ENCODE measurements around the gene SH3PXD2A.
A peak's percentile ranks its signal among the peaks of the same experiment; 100 is the strongest.

Gene SH3PXD2A, protein sequence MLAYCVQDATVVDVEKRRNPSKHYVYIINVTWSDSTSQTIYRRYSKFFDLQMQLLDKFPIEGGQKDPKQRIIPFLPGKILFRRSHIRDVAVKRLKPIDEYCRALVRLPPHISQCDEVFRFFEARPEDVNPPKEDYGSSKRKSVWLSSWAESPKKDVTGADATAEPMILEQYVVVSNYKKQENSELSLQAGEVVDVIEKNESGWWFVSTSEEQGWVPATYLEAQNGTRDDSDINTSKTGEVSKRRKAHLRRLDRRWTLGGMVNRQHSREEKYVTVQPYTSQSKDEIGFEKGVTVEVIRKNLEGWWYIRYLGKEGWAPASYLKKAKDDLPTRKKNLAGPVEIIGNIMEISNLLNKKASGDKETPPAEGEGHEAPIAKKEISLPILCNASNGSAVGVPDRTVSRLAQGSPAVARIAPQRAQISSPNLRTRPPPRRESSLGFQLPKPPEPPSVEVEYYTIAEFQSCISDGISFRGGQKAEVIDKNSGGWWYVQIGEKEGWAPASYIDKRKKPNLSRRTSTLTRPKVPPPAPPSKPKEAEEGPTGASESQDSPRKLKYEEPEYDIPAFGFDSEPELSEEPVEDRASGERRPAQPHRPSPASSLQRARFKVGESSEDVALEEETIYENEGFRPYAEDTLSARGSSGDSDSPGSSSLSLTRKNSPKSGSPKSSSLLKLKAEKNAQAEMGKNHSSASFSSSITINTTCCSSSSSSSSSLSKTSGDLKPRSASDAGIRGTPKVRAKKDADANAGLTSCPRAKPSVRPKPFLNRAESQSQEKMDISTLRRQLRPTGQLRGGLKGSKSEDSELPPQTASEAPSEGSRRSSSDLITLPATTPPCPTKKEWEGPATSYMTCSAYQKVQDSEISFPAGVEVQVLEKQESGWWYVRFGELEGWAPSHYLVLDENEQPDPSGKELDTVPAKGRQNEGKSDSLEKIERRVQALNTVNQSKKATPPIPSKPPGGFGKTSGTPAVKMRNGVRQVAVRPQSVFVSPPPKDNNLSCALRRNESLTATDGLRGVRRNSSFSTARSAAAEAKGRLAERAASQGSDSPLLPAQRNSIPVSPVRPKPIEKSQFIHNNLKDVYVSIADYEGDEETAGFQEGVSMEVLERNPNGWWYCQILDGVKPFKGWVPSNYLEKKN

DNA sequence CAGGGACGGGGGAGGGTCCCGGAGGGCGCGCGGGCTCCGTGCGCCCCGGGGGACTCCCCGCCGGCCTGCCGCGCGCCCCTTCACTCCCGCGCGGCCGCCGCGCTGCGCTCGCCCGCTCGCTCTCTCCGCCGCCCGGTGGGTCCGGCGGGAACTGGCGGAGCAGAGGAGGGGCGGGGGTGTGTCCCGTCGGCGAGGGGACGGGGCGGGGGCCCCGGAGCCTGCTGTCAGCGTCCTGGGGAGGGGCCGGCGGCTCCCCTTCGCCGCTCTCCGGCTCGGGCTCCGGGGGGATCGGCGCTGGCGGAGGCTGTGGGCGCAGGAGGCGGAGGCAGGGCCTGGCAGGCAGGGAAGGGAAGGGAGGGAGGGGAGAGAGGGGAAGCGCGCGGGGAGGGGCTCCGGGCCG lies at the start of gene SH3PXD2A:
SH3PXD2A (minus strand) TSS at position 153 of the 400 bp plus-strand sequence. CDS start 310 bp downstream, outside the sequence.
- peak; percentile 45 for DNase-seq

DNA sequence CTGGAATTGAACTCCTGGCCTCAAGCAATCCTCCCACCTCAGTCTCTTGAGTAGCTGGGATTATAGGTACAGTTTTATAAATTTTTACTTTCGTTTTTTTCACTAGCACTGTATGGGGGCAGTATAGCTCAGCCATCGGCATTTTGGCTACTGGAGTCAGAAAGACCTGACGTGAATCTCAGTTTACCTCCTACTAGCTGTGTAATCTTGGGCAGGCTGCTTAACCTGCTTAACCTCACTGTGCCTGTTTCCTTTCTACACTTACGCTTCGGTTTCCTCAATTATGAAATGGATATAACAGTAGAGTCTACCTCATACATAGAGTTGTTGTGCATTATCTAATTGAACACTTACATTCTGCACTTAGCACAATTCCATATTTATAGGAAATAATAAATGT lies 45.9 kb upstream of the SH3PXD2A start:
- DNase-seq, result no peak

GRCh38 chr10:103899312-103899711 lies 43.9 kb upstream of the SH3PXD2A start:
- DNase-seq, result no peak

GRCh38 chr10:103897241-103897774 lies 41.9 kb upstream of the SH3PXD2A start:
- DNase-seq, result no peak

DNA sequence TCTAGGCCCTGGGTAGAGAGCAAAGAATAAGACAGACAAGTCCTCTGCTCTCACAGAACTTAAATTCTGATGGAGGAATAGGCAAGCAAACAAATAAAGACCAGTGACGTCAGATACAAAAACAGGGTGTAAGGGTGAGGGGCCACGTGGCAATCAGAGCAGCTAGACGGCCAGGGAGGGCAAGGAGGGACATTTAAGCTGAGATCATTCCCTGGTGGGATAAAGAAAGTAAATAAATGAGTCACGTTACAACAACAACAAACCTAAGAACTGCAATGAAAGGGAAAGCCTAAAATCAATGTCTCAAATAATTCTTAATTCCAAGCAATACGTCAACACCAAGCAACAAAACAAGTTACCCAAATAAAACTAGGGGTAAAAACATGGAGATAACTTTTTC lies 40.8 kb upstream of the SH3PXD2A start:
- DNase-seq, result no peak

DNA sequence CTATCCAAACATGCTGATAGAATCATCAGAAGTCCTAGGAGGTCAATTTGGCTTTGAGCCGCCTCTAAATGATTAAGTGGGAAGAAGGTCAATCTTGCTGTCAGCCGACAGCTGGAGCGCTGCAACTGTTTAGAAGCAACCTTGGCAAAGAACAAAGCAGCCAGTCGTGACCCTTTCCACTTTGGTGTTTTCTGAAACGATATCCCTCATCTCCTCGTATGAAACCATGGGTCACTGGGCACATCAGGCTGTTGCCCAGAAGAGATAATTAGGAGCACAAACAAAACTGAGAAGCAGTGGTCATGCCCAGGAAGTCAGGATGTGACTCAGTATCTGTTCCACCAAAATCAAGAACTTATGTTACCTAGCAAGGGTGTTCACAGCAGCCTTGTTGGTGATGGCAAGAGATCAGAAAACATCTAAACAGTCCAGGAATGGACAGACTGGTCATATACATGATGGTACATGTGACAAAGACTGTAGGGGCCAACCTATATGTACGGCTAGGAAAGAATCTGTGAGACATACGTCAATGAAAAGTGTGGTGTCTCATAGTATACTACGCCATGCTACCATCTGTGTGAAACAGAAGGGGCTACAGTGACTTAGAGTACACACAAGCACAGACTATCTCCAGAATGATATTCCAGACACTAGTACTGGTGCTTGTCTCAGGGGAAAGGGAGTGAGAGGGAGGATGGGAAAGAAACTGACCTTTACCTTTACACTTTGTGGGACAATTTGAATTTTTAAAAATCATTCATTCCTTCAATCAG lies 40.2 kb upstream of the SH3PXD2A start:
- DNase-seq, result no peak

- no peak for DNase-seq
These were observed 39.1 kb upstream of the SH3PXD2A start for GRCh38 chr10:103894441-103894864.

DNA sequence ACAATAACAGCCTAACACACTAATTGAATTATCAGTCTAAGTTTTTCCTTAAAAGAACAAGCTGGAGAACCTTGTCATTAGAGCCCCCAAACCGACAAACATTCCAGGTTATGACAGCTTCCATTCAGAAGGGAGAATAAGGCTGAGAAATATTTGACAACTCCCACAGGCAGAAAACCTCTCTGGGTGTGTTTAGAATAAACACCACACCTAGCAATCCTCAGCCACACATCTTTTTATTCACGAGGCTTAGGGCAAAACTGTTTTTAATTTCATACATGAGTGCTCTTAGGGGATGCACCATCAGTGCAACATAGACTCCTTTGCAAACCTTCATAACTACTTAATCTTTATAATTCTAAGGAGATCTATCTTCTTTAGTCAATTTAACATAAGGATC lies 38.4 kb upstream of the SH3PXD2A start:
- no peak for DNase-seq

DNA sequence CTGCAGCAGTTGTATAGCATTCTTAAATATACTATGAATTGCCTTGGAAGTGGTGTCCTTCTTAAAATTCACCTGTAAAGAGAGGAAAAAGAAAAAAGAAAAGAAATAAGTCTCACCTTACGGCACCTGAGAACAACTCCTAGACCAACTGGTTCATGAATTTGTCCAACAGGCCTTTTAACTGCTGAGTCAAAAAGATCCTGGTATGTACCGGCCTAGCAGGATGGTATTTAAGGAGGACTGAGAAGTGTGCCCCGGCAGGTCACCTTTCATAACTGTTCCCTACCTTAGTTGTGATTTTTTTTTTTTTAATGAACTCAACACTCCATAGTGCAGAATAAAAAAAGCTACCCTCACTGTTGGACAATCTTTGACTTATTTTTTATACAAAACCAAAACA lies 36.8 kb upstream of the SH3PXD2A start:
- DNase-seq, result no peak

- DNase-seq, result no peak
These were observed 35.3 kb upstream of the SH3PXD2A start for GRCh38 chr10:103890688-103891087.

- no peak for DNase-seq
These were observed 34.9 kb upstream of the SH3PXD2A start for GRCh38 chr10:103890194-103890658.

DNA sequence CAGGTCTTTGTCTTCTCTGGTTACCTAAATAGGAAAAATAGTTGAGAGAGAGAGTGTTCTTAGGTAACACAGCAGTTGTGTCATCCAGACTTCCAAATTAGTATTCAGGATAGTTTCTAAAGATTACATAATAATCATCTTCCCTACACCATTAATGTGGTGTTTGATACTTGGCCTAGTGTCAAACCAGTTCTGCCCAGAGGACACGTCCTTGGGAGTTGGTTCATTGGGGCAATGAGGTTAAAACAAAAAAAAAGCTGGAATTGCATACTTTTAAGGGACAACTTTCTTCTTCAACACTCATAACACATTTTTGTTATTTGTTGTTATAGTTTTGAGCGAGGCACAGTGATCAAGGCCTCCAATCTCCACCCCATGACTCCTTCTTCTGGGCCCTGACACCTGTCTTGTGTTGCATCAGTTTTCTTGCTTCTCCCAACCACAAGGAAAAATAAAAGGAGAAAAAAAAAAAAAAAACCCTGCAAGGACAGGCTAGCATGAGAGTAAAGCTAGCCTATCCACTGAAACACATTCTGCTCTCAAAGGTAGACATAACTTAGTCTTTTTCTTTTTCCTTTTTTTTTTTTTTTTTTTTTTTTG lies 33.8 kb upstream of the SH3PXD2A start:
- no peak for DNase-seq

GRCh38 chr10:103888113-103888841 lies 32.9 kb upstream of the SH3PXD2A start:
- DNase-seq, result peak; percentile 60

DNA sequence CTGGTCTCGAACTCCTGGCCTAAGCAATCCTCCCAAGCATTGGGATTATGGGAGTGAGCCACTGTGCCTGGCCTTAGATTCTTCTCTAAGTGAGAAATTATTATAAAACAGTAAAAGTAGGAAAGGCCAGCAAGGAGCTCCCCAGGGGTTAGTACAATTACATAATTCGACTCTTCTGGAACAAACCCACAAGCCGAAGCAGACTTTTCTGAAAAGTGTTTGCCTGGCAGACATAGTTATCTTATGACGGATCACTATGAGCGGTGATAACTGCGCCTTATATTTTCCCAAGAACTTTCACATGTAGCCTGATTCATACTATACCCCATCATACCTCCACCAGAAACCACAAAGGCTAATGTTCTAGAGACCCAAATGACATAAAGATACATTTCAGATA lies 30.2 kb upstream of the SH3PXD2A start:
- DNase-seq, result no peak

GRCh38 chr10:103884681-103885139 lies 29.3 kb upstream of the SH3PXD2A start:
- peak; percentile 74 for DNase-seq

- DNase-seq, result no peak
These were observed 27.1 kb upstream of the SH3PXD2A start for GRCh38 chr10:103882285-103883007.

- no peak for DNase-seq
These were observed 26.3 kb upstream of the SH3PXD2A start for GRCh38 chr10:103881416-103882284.

GRCh38 chr10:103879831-103880230 lies 24.5 kb upstream of the SH3PXD2A start:
- DNase-seq, result no peak

- no peak for DNase-seq
These were observed 24.0 kb upstream of the SH3PXD2A start for GRCh38 chr10:103879409-103879808.
